GM12878 (cell line): ENCODE measurements around the gene FTL. TPM values are rescaled to one million over a fixed set of nuclear protein-coding genes. Genes with fewer than 3 reads are reported as not detected.

Source experiments
- ATAC-seq: fragments of 200-7000 bp; cut with Tn5 transposase; 3 replicates; pipeline ENCODE4 v1.9.1; 2020; ENCODE audit warnings: mild to moderate bottlenecking, moderate library complexity
- BruUV-seq: library from RNA; stranded (reverse); fragments of 400-500 nt; replicated peaks from 2 replicates; lab custom pipeline; 2021; lab: Mats Ljungman, UMichigan
- CTCF ChIA-PET: fragments of 300-600 bp; sonication (Branson Sonifier 250); formaldehyde crosslinking; extraction: SDS; loops from one replicate; lab custom pipeline; 2021; ENCODE audit warnings: inconsistent platforms; lab: Yijun Ruan, JAX
- POLR2A ChIA-PET: fragments of 350-600 bp; formaldehyde crosslinking; extraction: SDS; loops from one replicate; lab custom pipeline; 2021; ENCODE audit warnings: inconsistent platforms; lab: Charles Lee
- RAD21 ChIA-PET: fragments of 300-600 bp; sonication (Branson Sonifier 250); formaldehyde crosslinking; loops from one replicate; lab custom pipeline; 2023; ENCODE audit warnings: antibody characterized with exemption; ENCODE audit not compliant: unreplicated experiment; lab: Charles Lee
- SMC1A ChIA-PET: fragments of 300-600 bp; sonication (Branson Sonifier 250); formaldehyde crosslinking; loops from one replicate; lab custom pipeline; 2023; ENCODE audit not compliant: unreplicated experiment, uncharacterized antibody; lab: Charles Lee
- DNase-seq: peaks from one replicate; pipeline ENCODE4 v3.0.0-alpha.2; 2011; ENCODE audit warnings: low read depth, low spot score
- FAIRE-seq: peaks from 3 replicates; lab custom pipeline; 2011; peaks lifted over from hg19 to GRCh38; lab: Jason Lieb, UNC
- H2AFZ ChIP-seq: 2 replicates; pipeline ENCODE4 v1.6.0; 2011; ENCODE audit warnings: low read depth, low read length, control low read depth; ENCODE audit not compliant: control insufficient read depth
- H3K27ac ChIP-seq: 2 replicates; pipeline ENCODE4 v1.5.1; 2011; ENCODE audit warnings: control low read depth; ENCODE audit not compliant: control insufficient read depth, insufficient read depth
- H3K27me3 ChIP-seq, 2 experiments: replicated peaks in 1 of 2; 2 replicates each; pipeline versions ENCODE4 v1.6.0 to v1.6.1; 2011; ENCODE audit warnings: low read length in 1 of 2; ENCODE audit not compliant: control insufficient read depth in 2 of 2, insufficient read depth in 2 of 2
- H3K36me3 ChIP-seq, 2 experiments: 2 replicates each; pipeline ENCODE4 v1.5.1; 2011; ENCODE audit warnings: low read length in 1 of 2; ENCODE audit not compliant: control insufficient read depth in 2 of 2, insufficient read depth in 2 of 2
- H3K4me1 ChIP-seq: 2 replicates; pipeline ENCODE4 v1.6.1; 2011; ENCODE audit warnings: mild to moderate bottlenecking, low read length, moderate library complexity, mixed read lengths; ENCODE audit not compliant: control insufficient read depth, insufficient read depth
- H3K4me2 ChIP-seq: 2 replicates; pipeline ENCODE4 v1.6.0; 2011; ENCODE audit warnings: control low read depth; ENCODE audit not compliant: control insufficient read depth, insufficient read depth
- H3K4me3 ChIP-seq: fragments of 200-600 bp; sonication (generic); 2 replicates; pipeline ENCODE4 v1.5.1; 2016
- H3K79me2 ChIP-seq: 2 replicates; pipeline ENCODE4 v1.6.0; 2011; ENCODE audit warnings: low read length; ENCODE audit not compliant: control insufficient read depth, insufficient read depth
- H3K9ac ChIP-seq: 2 replicates; pipeline ENCODE4 v1.8.0; 2011; ENCODE audit warnings: low read length, control low read depth, mixed read lengths; ENCODE audit not compliant: control insufficient read depth, insufficient read depth
- H3K9me3 ChIP-seq: replicated peaks from 3 replicates; pipeline ENCODE4 v1.5.1; 2011; ENCODE audit warnings: mild to moderate bottlenecking, low read length; ENCODE audit not compliant: control insufficient read depth, insufficient read depth
- H4K20me1 ChIP-seq: 2 replicates; pipeline ENCODE4 v1.6.0; 2011; ENCODE audit not compliant: control insufficient read depth, insufficient read depth
- ASH2L ChIP-seq: fragments of 300-600, 200-600 bp; sonication (generic); IDR thresholded peaks from 2 replicates; pipeline ENCODE4 v1.6.1; 2017; ENCODE audit warnings: low read depth, mild to moderate bottlenecking, borderline replicate concordance
- BRCA1 ChIP-seq: IDR thresholded peaks from 2 replicates; pipeline ENCODE4 v1.6.1; 2011; ENCODE audit warnings: low read depth, low read length, improper control_type of control experiment
- CBX5 ChIP-seq: sonication (generic); IDR thresholded peaks from 2 replicates; pipeline ENCODE4 v1.6.1; 2016; ENCODE audit warnings: low read depth, moderate library complexity, mild to moderate bottlenecking, inconsistent platforms
- CREB1 ChIP-seq: IDR thresholded peaks from 2 replicates; pipeline ENCODE4 v1.6.1; 2012; ENCODE audit warnings: low read depth, mild to moderate bottlenecking, inconsistent platforms
- E2F4 ChIP-seq: IDR thresholded peaks from 2 replicates; pipeline ENCODE4 v1.6.1; 2012; ENCODE audit warnings: low read depth, low read length, improper control_type of control experiment
- EED ChIP-seq: sonication (generic); IDR thresholded peaks from 2 replicates; pipeline ENCODE4 v1.6.1; 2016; ENCODE audit warnings: antibody characterized with exemption, low read depth
- ESRRA ChIP-seq: IDR thresholded peaks from 2 replicates; pipeline ENCODE4 v1.6.1; 2012; ENCODE audit warnings: mild to moderate bottlenecking, low read length, improper control_type of control experiment
- GABPA ChIP-seq: IDR thresholded peaks from 2 replicates; pipeline ENCODE4 v1.6.1; 2014; ENCODE audit warnings: antibody characterized with exemption, low read depth, mild to moderate bottlenecking, inconsistent platforms
- HCFC1 ChIP-seq: fragments of 150-350 bp; IDR thresholded peaks from 2 replicates; pipeline ENCODE4 v1.6.1; 2014; ENCODE audit warnings: low read length
- IKZF1 ChIP-seq: fragments of 450-650 bp; conservative IDR thresholded peaks from 2 replicates; pipeline ENCODE4 v1.6.1; 2017; ENCODE audit warnings: antibody characterized with exemption, mild to moderate bottlenecking
- IKZF2 ChIP-seq, 2 experiments: fragments of 450-650 bp; IDR thresholded peaks; 2 replicates each; pipeline ENCODE4 v1.6.1; 2017; ENCODE audit warnings: mild to moderate bottlenecking in 2 of 2, moderate library complexity in 2 of 2
- NR2C1 ChIP-seq: fragments of 450-650 bp; IDR thresholded peaks from 2 replicates; pipeline ENCODE4 v1.6.1; 2017; ENCODE audit warnings: antibody characterized with exemption, mild to moderate bottlenecking, moderate library complexity
- PAX8 ChIP-seq: fragments of 450-650 bp; IDR thresholded peaks from 2 replicates; pipeline ENCODE4 v1.6.1; 2017; ENCODE audit warnings: mild to moderate bottlenecking, moderate library complexity
- SIX5 ChIP-seq: IDR thresholded peaks from 2 replicates; pipeline ENCODE4 v1.6.1; 2011; ENCODE audit warnings: mild to moderate bottlenecking, low read depth, low read length, moderate library complexity; ENCODE audit not compliant: severe bottlenecking
- TARDBP ChIP-seq: IDR thresholded peaks from 2 replicates; pipeline ENCODE4 v1.6.1; 2016; ENCODE audit warnings: borderline replicate concordance
- YY1 ChIP-seq: IDR thresholded peaks from 2 replicates; pipeline ENCODE4 v1.6.1; 2011; ENCODE audit warnings: low read depth, mild to moderate bottlenecking, low read length
- WGBS: methylation state at CpG from one replicate; pipeline ENCODE4 v1.1.6; 2016; ENCODE audit warnings: low lambda C conversion rate; ENCODE audit not compliant: insufficient replicate concordance, insufficient coverage; ENCODE audit errors: missing lambda C conversion rate; 5-methylcytosine and 5-hydroxymethylcytosine counted together
- in situ Hi-C: fragments of 300-500 bp; cut with MboI; formaldehyde crosslinking; loops from 9 replicates; pipeline ENCODE4 v1.14.3; 2018; ENCODE audit warnings: mixed read lengths
- intact Hi-C: fragments of 100-400 bp; cut with micrococcal nuclease; formaldehyde crosslinking; loops from one replicate; pipeline ENCODE4 v1.14.2; 2022; ENCODE audit not compliant: unreplicated experiment
- polyA plus RNA-seq, 11 experiments: library from polyadenylated mRNA; depleted of rRNA in 4 of 11; unstranded in 6 of 11; stranded (reverse) in 5 of 11; fragments of >200 nt; fragmentation: Nextera tagmentation in 4 of 11; fragmentation: Illumina TruSeq in 1 of 11; extraction: Ambion mirVana in 4 of 11; extraction: Trizol in 1 of 11; gene quantifications; 1 replicate in 1 of 11; 2 replicates in 10 of 11; pipeline versions ENCODE4 v1.2.1 to v1.2.3, GENCODE V29; 2011 to 2016; ENCODE audit warnings: inconsistent platforms in 2 of 11, missing spikeins in 2 of 11, low read depth in 1 of 11
- total RNA-seq, 4 experiments: library from RNA; depleted of rRNA in 3 of 4; stranded (reverse); fragments of >200 nt in 3 of 4; fragmentation: Illumina TruSeq in 1 of 4; extraction: Trizol in 1 of 4; gene quantifications; 2 replicates each; pipeline versions ENCODE4 v1.2.1 to v1.2.3, GENCODE V29; 2013 to 2021
- TF ChIP-seq, protein P1 (sequence below): fragments of 450-650 bp; IDR thresholded peaks from 2 replicates; pipeline ENCODE4 v1.6.1; 2016; ENCODE audit warnings: mild to moderate bottlenecking
- TF ChIP-seq, protein P2 (sequence below): fragments of 450-650 bp; IDR thresholded peaks from 2 replicates; pipeline ENCODE4 v1.6.1; 2016; ENCODE audit warnings: mild to moderate bottlenecking, moderate library complexity, borderline replicate concordance

The FTL gene
- total and polyA plus RNA-seq, 10 of the 15 experiments (the other 5 are each of a cell fraction or from before 2014, with no cell fraction given), result 364 to 8,913 (median 1,595) TPM

- Histone ChIP-seq H3K79me2 (no peaks in the 10 kb centered on the region), H3K4me3 (no peak overlapping the region), H3K9ac (no peak overlapping the region), H3K9me3 (no peaks in the 10 kb centered on the region), H2AFZ (no peak overlapping the region), H3K4me2 (no peak overlapping the region), H3K27me3 (no peaks in the 10 kb centered on the region), H3K27ac (no peak overlapping the region), H3K36me3 (peaks cover 4 to 29% of the 10 kb centered on the region in 2 experiments), H3K4me1 (peaks cover 4% of the 10 kb centered on the region), H4K20me1 (no peaks in the 10 kb centered on the region)
- ChIA-PET POLR2A (interaction anchor here (7.1 kb wide), 1 partner anchor 11 kb away, joined by 41 read pairs; the partner anchor contains the start of genes GYS1 and RUVBL2), CTCF (interaction anchor here (1.6 to 3.1 kb wide), 2 partner anchors 11 to 194 kb away, joined by 3 to 26 read pairs; partner anchors contain the start of genes GYS1 and RUVBL2), RAD21 (no interaction called here), SMC1A (no interaction called here)
- DNase-seq, result no peak
- FAIRE-seq, result no peak
- no peak for ATAC-seq
- WGBS, result 89% methylated on average over 9 of the region's 9 CpGs
- intact Hi-C loops (no loop called here), in situ Hi-C loops (no loop called here)
- peak; percentile 74; the same call in 1 of the 2 replicates for TF ChIP-seq CREB1
- TF ChIP-seq, protein P1, sequence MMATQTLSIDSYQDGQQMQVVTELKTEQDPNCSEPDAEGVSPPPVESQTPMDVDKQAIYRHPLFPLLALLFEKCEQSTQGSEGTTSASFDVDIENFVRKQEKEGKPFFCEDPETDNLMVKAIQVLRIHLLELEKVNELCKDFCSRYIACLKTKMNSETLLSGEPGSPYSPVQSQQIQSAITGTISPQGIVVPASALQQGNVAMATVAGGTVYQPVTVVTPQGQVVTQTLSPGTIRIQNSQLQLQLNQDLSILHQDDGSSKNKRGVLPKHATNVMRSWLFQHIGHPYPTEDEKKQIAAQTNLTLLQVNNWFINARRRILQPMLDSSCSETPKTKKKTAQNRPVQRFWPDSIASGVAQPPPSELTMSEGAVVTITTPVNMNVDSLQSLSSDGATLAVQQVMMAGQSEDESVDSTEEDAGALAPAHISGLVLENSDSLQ, result no peak
- no peak for TF ChIP-seq ESRRA
- TF ChIP-seq HCFC1, result peak; percentile 74
- no peak for TF ChIP-seq BRCA1
- TF ChIP-seq SIX5, result peak; percentile 92
- no peak for TF ChIP-seq ASH2L
- peak; percentile 63; the same call in 1 of the 2 replicates for TF ChIP-seq GABPA
- no peak for TF ChIP-seq CBX5
- TF ChIP-seq TARDBP, result no peak
- TF ChIP-seq IKZF2 (IDR thresholded peaks at IDR 0.05), result no peak
- TF ChIP-seq EED, result no peak
- TF ChIP-seq IKZF1, result peak; percentile 43; the same call in 1 of the 2 replicates
- TF ChIP-seq PAX8, result no peak
- TF ChIP-seq E2F4, result no peak
- TF ChIP-seq, protein P2, sequence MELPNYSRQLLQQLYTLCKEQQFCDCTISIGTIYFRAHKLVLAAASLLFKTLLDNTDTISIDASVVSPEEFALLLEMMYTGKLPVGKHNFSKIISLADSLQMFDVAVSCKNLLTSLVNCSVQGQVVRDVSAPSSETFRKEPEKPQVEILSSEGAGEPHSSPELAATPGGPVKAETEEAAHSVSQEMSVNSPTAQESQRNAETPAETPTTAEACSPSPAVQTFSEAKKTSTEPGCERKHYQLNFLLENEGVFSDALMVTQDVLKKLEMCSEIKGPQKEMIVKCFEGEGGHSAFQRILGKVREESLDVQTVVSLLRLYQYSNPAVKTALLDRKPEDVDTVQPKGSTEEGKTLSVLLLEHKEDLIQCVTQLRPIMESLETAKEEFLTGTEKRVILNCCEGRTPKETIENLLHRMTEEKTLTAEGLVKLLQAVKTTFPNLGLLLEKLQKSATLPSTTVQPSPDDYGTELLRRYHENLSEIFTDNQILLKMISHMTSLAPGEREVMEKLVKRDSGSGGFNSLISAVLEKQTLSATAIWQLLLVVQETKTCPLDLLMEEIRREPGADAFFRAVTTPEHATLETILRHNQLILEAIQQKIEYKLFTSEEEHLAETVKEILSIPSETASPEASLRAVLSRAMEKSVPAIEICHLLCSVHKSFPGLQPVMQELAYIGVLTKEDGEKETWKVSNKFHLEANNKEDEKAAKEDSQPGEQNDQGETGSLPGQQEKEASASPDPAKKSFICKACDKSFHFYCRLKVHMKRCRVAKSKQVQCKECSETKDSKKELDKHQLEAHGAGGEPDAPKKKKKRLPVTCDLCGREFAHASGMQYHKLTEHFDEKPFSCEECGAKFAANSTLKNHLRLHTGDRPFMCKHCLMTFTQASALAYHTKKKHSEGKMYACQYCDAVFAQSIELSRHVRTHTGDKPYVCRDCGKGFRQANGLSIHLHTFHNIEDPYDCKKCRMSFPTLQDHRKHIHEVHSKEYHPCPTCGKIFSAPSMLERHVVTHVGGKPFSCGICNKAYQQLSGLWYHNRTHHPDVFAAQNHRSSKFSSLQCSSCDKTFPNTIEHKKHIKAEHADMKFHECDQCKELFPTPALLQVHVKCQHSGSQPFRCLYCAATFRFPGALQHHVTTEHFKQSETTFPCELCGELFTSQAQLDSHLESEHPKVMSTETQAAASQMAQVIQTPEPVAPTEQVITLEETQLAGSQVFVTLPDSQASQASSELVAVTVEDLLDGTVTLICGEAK, result peak; percentile 31; the same call in 1 of the 2 replicates
- TF ChIP-seq NR2C1, result peak; percentile 49; the same call in 1 of the 2 replicates
- 0 out of 2 replicates have a peak, but pooled peaks have one; percentile 34 for TF ChIP-seq YY1
- no TSS peak for BruUV-seq
Observed at GRCh38 chr19:48982280-48982679, 17.2 kb downstream of the FTL start.
